WERI-Rb-1 (cell line): Measurements from ENCODE around the gene CXCR4.

Experiments used
- DNase-seq: peaks from one replicate; pipeline ENCODE4 v3.0.0-alpha.2; 2020
- H3K27ac ChIP-seq: fragments of 250-450 bp; sonication (Bioruptor Pico); 2 replicates; pipeline ENCODE4 v1.5.1; 2020; ENCODE audit warnings: mild to moderate bottlenecking, moderate library complexity
- H3K27me3 ChIP-seq: fragments of 250-450 bp; sonication (Bioruptor Pico); 2 replicates; pipeline ENCODE4 v1.5.1; 2021; ENCODE audit warnings: mild to moderate bottlenecking, low read depth, moderate library complexity; ENCODE audit not compliant: insufficient read depth, severe bottlenecking
- H3K36me3 ChIP-seq: fragments of 250-450 bp; sonication (Bioruptor Pico); 2 replicates; pipeline ENCODE4 v1.5.1; 2020; ENCODE audit warnings: mild to moderate bottlenecking, moderate library complexity
- H3K4me3 ChIP-seq: 2 replicates; pipeline ENCODE4 v1.5.1; 2011; ENCODE audit warnings: low read depth, mild to moderate bottlenecking, control low read depth, low read length
- H3K9me3 ChIP-seq: fragments of 250-450 bp; sonication (Bioruptor Pico); 2 replicates; pipeline ENCODE4 v1.5.1; 2021; ENCODE audit warnings: mild to moderate bottlenecking, moderate library complexity; ENCODE audit not compliant: severe bottlenecking
- TF ChIP-seq, protein P1 (sequence below): IDR thresholded peaks from 2 replicates; pipeline ENCODE4 v1.5.1; 2011; ENCODE audit warnings: low read depth, mild to moderate bottlenecking, control low read depth, inconsistent platforms, low read length

Gene CXCR4

DNA sequence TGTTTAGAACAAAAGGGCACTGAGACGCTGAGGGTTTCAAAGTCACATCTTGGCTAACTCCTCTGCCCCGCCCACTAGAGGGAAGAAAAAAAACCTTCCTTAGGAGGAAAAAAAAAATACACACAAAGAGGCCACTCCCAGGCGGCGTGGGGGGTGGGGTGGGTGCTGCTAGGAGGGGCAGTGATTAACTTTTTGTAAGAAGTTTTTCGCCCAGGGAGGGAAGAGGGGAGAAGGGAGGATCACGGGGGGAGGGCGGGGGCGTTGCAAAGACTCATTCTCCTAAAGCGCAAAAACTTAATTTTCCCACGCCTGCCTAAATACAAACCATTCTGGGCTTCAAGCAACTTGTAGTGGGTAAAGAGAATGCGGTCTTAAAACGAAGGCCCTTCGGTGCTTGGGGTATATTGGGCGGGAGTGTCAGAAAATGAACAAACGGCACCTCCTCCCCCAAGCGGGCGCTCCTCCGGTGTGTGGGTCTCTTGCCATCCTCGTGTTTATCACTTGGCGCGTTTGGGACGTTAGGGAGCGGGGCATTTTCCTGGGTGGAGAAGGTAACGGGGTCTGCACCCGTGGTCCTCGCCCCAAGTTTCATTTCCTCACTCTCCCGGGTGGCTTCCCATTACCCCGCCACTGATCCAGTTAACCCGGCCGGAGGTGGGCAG lies 1.7 kb downstream of the CXCR4 start:
- H3K4me3 ChIP-seq = peak overlapping the region; percentile 81
- H3K27me3 ChIP-seq = peaks cover 5% of the 10 kb centered on the region
- H3K9me3 ChIP-seq = no peaks in the 10 kb centered on the region
- peak; percentile 11 for DNase-seq
- no peaks in the 10 kb centered on the region; the same call in 1 of the 2 replicates for H3K36me3 ChIP-seq
- TF ChIP-seq, protein P1, sequence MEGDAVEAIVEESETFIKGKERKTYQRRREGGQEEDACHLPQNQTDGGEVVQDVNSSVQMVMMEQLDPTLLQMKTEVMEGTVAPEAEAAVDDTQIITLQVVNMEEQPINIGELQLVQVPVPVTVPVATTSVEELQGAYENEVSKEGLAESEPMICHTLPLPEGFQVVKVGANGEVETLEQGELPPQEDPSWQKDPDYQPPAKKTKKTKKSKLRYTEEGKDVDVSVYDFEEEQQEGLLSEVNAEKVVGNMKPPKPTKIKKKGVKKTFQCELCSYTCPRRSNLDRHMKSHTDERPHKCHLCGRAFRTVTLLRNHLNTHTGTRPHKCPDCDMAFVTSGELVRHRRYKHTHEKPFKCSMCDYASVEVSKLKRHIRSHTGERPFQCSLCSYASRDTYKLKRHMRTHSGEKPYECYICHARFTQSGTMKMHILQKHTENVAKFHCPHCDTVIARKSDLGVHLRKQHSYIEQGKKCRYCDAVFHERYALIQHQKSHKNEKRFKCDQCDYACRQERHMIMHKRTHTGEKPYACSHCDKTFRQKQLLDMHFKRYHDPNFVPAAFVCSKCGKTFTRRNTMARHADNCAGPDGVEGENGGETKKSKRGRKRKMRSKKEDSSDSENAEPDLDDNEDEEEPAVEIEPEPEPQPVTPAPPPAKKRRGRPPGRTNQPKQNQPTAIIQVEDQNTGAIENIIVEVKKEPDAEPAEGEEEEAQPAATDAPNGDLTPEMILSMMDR = no peak
- no peak overlapping the region for H3K27ac ChIP-seq

DNA sequence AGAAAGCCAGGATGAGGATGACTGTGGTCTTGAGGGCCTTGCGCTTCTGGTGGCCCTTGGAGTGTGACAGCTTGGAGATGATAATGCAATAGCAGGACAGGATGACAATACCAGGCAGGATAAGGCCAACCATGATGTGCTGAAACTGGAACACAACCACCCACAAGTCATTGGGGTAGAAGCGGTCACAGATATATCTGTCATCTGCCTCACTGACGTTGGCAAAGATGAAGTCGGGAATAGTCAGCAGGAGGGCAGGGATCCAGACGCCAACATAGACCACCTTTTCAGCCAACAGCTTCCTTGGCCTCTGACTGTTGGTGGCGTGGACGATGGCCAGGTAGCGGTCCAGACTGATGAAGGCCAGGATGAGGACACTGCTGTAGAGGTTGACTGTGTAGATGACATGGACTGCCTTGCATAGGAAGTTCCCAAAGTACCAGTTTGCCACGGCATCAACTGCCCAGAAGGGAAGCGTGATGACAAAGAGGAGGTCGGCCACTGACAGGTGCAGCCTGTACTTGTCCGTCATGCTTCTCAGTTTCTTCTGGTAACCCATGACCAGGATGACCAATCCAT lies 2.7 kb downstream of the CXCR4 start:
- H3K9me3 ChIP-seq = no peaks in the 10 kb centered on the region
- H3K27ac ChIP-seq = no peak overlapping the region
- H3K36me3 ChIP-seq = no peaks in the 10 kb centered on the region; the same call in 1 of the 2 replicates
- DNase-seq = no peak
- peaks cover 5% of the 10 kb centered on the region for H3K27me3 ChIP-seq
- TF ChIP-seq, protein P1 = no peak
- no peak overlapping the region for H3K4me3 ChIP-seq

DNA sequence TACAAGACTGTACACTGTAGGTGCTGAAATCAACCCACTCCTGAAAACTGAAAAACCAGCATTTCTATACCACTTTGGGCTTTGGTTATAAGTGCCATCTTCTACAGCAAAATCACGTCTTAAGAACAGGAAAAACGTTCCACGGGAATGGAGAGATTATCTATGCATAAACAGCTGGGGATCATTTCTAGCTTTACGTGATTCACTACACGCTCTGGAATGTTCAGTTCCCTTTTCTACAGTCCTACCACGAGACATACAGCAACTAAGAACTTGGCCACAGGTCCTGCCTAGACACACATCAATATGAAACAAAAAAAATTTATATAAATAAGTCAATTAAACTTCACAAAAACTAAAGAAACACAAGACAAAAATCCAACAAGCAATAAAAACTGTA lies 3.6 kb downstream of the CXCR4 start:
- no peaks in the 10 kb centered on the region; the same call in 1 of the 2 replicates for H3K36me3 ChIP-seq
- H3K27me3 ChIP-seq = peaks cover 5% of the 10 kb centered on the region
- H3K9me3 ChIP-seq = no peaks in the 10 kb centered on the region
- no peak overlapping the region for H3K27ac ChIP-seq
- TF ChIP-seq, protein P1 = no peak
- no peak for DNase-seq
- H3K4me3 ChIP-seq = no peak overlapping the region

DNA sequence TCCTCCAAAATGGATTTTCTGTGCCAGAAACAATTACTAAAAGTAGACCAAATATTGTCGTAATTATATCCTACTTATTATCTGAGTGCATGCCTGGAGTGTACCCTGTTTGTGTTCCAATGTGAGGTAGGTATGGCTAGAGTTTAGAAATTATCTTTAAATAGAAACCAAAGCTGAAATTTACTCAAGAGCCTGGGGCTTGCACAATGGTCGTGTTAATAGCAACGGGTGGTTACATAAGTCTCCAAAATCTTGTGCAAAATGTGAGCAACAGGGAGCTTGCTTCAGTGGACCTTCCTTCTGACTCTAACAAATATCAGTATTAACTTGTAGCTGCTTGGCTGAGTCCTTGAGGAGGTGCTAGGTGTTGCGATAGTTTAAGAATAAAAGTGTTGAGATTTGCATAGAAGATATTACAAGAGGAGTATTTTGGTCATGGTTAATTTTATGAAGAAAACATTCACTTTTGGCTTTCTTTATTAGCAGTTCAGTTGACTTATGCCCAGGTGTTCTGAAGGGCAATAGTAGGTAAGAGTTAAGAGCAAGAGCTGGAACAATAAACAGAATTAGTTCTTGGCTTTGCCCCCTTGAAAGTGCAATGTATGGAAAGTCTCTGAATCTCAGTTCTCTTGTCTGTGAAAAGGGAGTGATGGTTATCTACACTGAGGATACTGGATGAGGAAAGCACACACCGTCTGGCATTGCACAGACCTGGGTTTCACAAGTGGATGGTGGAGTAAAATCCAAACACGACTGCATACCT lies 4.6 kb downstream of the CXCR4 start:
- no peak for DNase-seq
- peaks cover 5% of the 10 kb centered on the region for H3K27me3 ChIP-seq
- TF ChIP-seq, protein P1 = no peak

DNA sequence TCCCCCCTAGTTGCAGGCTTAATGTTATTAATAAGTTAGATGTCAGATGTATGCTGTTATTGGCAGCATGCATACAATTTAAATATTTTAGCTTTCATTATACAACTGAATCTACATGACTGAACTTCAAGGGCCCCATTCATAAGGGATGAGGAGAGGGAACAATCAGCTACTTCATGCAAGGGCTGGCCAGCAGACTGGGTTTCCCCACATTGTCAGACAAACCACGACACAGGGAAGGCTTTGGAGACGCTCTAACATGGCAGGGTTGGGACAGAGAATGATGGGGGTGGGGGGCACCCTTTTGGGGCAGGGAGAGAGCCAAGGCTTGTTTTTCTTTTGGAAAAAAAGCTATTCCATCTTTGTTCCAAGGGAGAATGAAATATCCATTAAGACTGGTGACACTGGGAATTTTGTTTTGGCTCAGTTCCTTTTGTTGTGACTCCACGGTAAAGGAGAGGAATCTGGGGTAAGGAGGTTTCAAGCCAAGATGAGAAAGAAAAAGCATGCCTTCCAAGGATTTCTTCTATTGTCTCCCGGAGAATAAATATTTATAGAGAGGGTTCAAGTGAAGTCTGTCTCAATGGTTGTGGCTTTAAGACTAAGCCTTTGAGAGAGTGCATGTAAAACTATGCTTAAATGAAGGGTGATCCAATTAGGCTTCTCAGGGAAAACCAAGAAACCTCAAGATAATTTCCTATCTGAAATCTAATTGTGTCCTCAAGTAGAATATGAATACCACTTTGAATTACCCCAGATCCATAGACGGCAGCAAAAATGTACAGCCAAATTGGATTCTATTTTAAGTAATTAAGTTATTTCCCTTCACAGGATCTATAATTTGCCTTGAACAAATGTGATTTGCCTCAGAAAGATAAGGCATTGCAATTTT lies 5.4 kb downstream of the CXCR4 start:
- no peak for DNase-seq
- no peak overlapping the region for H3K4me3 ChIP-seq
- H3K27ac ChIP-seq = no peak overlapping the region
- H3K27me3 ChIP-seq = peaks cover 5% of the 10 kb centered on the region
- H3K36me3 ChIP-seq = no peaks in the 10 kb centered on the region; the same call in 1 of the 2 replicates
- TF ChIP-seq, protein P1 = no peak
- no peaks in the 10 kb centered on the region for H3K9me3 ChIP-seq

More for the DNA sequence above, 4.6 kb downstream of the CXCR4 start:
- Histone ChIP-seq H3K9me3 (no peaks in the 10 kb centered on the region), H3K4me3 (no peak overlapping the region), H3K36me3 (no peaks in the 10 kb centered on the region; the same call in 1 of the 2 replicates), H3K27ac (no peak overlapping the region)
